Neural progenitor cell (in vitro differentiated cells): ENCODE data around the gene SPATA4.

Experiments used
- EZH2 ChIP-seq: fragments of 200-600 bp; sonication (generic); IDR thresholded peaks from 2 replicates; pipeline ENCODE4 v1.6.1; 2017; ENCODE audit warnings: antibody characterized with exemption, mild to moderate bottlenecking, moderate library complexity
- TF ChIP-seq, protein P1 (sequence below): fragments of 200-600 bp; sonication (generic); IDR thresholded peaks from 2 replicates; pipeline ENCODE4 v1.5.1; 2017; ENCODE audit warnings: antibody characterized with exemption, mild to moderate bottlenecking

DNA sequence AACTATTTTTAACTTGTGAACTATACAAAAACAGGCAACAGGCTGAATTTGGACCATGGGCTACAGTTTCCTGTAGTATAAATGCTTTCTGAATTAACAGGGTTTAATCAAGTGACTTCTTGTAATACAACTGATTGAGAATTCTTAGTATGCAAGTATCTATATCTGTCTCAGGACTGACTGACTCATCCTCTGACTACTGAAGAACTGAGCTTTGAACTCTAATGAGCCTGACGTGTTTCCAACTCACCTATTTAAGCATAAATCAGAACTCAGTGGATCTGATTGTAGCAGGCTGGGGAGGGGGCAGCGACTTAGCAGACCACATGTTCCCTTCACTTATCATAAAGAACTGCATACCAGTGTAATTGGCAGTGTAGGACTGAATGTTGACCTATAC lies 7.8 kb downstream of the SPATA4 start:
- TF ChIP-seq, protein P1, sequence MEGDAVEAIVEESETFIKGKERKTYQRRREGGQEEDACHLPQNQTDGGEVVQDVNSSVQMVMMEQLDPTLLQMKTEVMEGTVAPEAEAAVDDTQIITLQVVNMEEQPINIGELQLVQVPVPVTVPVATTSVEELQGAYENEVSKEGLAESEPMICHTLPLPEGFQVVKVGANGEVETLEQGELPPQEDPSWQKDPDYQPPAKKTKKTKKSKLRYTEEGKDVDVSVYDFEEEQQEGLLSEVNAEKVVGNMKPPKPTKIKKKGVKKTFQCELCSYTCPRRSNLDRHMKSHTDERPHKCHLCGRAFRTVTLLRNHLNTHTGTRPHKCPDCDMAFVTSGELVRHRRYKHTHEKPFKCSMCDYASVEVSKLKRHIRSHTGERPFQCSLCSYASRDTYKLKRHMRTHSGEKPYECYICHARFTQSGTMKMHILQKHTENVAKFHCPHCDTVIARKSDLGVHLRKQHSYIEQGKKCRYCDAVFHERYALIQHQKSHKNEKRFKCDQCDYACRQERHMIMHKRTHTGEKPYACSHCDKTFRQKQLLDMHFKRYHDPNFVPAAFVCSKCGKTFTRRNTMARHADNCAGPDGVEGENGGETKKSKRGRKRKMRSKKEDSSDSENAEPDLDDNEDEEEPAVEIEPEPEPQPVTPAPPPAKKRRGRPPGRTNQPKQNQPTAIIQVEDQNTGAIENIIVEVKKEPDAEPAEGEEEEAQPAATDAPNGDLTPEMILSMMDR: no peak
- TF ChIP-seq EZH2: no peak
